DMS114 treated with DMSO at 0.1 percent for 48 hours (cell line): Measurements from ENCODE around the gene CNIH3.
A peak's percentile ranks its signal among the peaks of the same experiment; 100 is the strongest.
"Not testable (repeated sequence)": the region's sequence is repeated elsewhere in the genome, so short reads cannot be mapped to it uniquely, and the experiment has no call there.

Source experiments
- DNase-seq: peaks from one replicate; lab custom pipeline; 2025; ENCODE audit not compliant: unreplicated experiment; lab: John Stamatoyannopoulos, UW

The CNIH3 gene

GRCh38 chr1:224684979-224685425 lies 68.9 kb downstream of the CNIH3 start:
- DNase-seq, result no peak

GRCh38 chr1:224686140-224686539 lies 70.0 kb downstream of the CNIH3 start:
- not testable (repeated sequence) for DNase-seq

- DNase-seq, result no peak
Measured at GRCh38 chr1:224687465-224687864, 71.3 kb downstream of the CNIH3 start.

DNA sequence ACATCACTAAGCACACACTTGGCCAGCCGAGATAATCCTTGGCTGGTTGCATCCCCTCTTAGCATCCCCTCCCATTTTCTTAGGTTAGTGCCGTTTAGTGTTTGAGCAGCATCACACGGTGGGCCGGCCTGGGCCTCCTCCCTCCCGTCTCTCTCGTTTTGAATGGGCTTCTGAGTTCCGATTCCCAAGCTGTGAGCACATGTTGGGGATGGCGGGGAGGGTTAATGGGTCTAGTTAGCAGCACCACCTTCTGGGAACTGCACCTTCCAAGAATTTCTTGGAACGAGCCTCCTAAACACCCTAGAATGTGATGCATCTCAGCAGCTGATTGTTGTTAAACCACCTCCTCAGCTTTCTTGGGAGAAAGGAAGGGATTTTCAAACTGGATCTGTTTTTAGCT lies 73.3 kb downstream of the CNIH3 start:
- DNase-seq, result no peak

GRCh38 chr1:224690576-224690975 lies 74.5 kb downstream of the CNIH3 start:
- DNase-seq, result no peak

DNA sequence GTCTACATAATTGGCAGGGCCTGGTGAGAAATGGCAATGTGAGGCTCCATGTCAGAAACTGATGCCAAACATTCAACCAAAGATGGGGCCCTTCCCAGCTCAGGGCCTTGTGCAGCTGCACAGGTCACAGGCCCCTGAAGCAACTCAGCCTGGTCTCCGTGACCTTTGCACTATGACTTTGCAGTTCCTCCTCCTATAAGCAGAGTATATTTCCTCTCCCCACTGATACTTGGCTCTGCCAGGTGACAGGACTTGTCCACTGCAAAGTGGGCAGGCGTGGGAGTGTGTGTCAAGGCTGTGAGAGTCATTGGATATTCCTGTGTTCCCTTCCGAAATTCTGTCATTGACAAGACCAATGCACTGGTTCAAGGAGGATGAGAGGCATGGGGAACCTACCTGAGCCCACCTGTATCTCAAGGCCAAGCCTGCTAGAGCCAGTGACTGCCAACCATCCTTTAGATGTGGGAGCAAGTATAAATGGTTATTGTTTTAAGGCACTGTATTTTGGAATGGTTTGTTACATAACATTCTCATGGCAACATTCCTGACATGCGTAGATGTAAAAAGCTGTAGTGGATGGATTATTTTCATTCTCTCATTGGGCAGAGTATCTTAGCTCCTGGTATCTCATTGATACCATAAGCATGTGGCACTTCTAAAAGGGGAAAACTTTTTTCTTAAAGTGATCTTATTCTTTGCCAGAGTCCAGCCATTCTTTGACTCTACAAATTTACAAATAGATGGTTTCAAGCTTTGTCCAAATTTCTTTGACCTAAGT lies 75.2 kb downstream of the CNIH3 start:
- no peak for DNase-seq

- DNase-seq, result no peak
Measured at GRCh38 chr1:224694969-224695368, 78.9 kb downstream of the CNIH3 start.

GRCh38 chr1:224696021-224696420 lies 79.9 kb downstream of the CNIH3 start:
- no peak for DNase-seq

GRCh38 chr1:224696891-224697765 lies 81.0 kb downstream of the CNIH3 start:
- no peak for DNase-seq

DNA sequence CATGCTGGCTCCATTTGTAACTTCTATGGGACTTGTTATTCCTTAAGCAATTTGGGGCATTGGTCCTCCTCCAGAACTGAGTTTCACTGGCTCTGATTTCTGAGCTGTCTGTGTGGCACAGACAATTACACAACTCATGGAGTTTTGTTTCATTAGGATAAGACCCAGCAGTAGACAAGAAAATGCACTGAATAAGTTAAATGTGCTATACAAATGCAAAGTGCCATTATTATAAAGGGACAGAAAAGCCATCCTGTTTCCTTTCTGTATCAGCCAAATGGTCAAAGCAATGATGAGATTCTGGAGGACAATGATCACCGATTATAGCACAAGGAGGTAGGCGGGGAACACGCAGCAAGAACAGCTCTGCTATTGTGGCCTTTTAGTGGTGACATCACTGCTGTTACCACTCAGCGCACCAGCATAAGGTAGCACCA lies 81.9 kb downstream of the CNIH3 start:
- no peak for DNase-seq

- peak; percentile 2 for DNase-seq
Measured at GRCh38 chr1:224700918-224701531, 84.9 kb downstream of the CNIH3 start.

DNA sequence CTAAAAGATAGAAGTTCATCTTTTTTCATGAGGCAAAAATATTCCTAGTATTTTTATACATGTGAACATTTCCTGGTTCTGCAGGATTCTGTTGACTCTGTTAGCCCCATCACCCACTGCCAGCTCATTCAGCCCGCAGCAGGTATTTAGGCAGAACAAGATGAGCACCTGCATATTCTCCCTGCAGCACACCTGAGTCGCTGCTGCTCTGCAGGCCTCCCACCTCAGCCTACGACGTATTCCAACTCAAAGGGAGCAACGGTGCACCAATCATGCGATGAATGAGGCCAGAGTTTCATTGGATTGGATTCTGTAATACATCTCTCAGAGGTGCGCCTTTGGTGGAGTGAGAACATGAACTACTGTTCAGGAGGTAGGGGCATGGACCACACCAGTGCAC lies 87.6 kb downstream of the CNIH3 start:
- no peak for DNase-seq

DNA sequence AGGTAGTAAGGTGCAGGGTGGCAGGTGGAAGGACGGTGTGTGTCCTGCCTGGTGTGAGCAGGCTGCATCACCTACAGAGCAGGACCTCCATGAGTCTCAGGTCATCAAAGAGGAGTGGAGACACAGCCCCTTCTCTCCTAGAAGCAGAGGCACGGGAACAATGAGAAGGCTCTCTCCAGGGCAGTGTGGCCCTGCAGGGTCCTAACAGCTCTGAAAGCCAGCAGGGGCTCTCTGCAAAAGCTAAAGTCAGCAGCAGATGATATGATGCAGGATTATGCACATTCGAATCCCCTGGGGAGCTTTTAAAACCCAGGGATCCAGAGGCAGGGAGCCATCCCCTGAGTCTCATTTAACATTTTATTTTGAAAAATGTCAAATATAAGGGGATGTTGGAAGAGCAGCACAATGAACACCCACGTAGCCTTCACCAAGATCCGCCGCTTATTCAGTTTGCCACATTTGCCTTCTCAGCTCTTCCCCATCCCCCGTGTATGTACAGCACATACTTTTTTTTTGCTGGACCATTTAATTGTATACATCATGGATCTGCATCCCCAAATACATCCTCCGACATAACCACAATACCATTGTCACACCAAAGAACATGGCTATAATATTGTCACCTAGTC lies 88.1 kb downstream of the CNIH3 start:
- DNase-seq, result no peak

GRCh38 chr1:224705578-224705977 lies 89.5 kb downstream of the CNIH3 start:
- DNase-seq, result no peak

DNA sequence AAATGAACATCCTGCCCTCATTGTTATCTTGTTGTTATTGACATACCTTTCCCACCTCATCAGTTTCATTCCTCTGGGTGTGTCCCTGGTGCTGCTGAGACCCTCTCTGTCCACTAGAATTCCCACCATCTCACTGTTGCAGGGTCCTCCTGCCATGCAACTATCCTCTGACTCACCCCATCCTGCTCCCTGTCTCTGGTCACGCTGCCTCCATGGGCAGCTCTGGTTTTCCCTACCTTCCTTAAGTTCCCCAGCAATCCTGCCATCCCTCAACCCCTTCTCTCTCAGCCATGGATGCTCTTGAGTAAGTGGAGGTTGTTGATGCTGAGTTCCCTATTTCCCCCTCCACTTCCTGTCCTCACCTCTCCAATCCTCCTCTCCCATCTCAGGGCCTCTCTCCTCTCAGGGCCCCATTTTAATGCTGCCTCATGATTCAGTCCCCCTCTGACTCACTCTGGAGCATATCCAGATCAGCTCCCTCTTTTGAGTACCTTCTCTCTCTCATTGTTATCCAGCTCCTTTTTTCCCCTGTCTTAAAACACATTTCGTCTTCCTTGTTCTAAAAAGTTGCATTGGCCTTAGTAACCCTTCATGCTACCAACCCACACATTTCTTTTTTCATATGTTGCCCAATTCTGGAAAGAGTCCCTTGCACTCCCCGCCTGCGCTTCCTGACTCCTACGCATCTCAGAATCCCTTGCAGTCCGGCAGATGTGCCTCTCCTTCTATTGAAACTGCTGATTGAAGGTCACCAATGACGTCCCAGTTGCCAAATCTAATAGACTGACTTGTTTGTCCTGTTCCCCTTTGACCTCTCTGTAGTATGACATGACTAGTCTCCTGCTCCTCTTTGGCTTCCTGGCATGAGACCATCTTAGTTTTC lies 92.0 kb downstream of the CNIH3 start:
- DNase-seq, result no peak

- DNase-seq, result no peak
Measured at GRCh38 chr1:224710196-224710595, 94.1 kb downstream of the CNIH3 start.

- not testable (repeated sequence) for DNase-seq
Measured at GRCh38 chr1:224711231-224711756, 95.2 kb downstream of the CNIH3 start.

GRCh38 chr1:224711876-224712275 lies 95.8 kb downstream of the CNIH3 start:
- DNase-seq, result no peak

- no peak for DNase-seq
Measured at GRCh38 chr1:224713228-224713627, 97.1 kb downstream of the CNIH3 start.

DNA sequence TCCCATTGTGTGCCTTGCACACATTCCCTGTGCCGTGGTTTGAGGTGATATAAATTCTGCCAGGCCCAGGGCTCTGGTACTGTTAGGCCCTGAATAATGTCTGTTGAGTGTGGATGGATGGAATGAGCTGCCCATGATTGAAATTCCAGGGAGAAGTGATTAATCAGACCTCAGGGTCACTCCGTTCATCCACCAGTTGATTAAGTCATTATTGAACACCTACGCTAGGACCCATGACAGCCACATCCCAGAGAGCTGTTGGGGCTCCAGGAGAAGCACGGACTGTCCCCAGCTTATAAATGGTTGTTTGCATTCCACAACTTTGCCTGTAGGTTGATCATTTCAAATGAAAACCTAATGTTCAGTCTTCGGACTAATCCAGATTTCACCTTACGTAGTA lies 98.4 kb downstream of the CNIH3 start:
- no peak for DNase-seq
